NCI-H510A treated with DMSO at 0.1 percent for 48 hours (cell line): ENCODE measurements around the gene PKD2.
A peak's percentile ranks its signal among the peaks of the same experiment; 100 is the strongest.

Source experiments
- DNase-seq: peaks from one replicate; lab custom pipeline; 2025; lab: John Stamatoyannopoulos, UW

PKD2 gene

GRCh38 chr4:88027611-88028608, 20.5 kb downstream of the PKD2 start:
- no peak for DNase-seq

DNA sequence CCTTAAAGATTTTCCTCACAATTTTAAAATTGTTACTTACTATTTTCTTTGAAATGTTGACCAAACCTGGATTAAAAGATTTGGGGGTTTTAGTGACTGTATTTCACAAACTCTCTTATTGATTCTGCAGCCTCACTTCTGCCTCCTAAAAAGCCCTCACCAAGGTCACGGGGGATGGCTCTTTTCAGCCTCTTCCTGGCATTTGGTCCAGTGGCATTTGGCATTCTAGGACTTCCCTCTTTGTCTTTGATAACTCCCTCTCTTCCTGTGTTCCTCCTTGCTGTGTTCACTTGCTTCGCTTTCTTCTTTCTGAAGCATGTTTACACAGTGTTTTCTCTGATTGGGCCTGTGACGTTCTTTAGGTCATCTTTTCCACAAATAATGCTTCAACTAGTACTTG, 21.5 kb downstream of the PKD2 start:
- no peak for DNase-seq

DNA sequence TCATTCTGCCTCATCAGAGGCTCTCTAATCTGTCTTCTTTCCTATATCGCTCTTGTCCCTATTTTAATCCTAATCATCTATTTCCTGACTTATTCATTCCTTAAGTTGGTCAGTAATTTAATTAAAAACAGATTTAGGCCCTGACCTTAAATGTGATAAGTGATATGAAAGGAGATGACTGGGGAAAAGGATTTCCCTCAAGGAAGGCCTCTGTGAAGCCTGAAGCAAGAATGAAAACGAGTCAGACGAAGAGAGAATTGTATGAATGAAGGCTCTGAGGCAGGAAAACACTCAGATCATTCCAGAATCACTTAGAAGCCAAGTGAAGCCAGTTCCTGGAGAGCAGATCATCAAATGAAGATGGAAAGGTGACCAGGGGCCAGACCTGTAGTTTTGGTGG, 22.1 kb downstream of the PKD2 start:
- DNase-seq = no peak

GRCh38 chr4:88030565-88031310, 23.3 kb downstream of the PKD2 start:
- DNase-seq = no peak

GRCh38 chr4:88033309-88033708, 25.9 kb downstream of the PKD2 start:
- peak; percentile 48 for DNase-seq

DNA sequence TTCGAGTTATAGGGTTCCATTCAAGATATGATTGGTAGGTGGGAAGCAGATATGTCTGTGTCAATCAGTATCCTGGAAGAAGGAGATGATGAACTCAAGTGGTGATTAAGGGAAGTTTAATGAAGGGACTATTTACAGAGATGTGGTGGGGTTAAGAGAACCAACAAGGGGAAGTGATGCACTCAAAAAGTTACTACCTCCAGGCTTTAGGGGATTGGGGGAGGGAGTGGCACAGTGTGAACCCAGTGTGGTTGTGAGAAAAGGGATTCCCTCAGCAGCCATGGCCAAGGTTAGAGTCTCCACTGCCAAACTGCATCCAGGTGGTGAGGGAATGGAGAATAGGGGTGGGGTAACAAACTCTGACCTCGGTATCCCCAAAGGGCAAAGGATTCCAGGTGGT, 27.9 kb downstream of the PKD2 start:
- DNase-seq = no peak

DNA sequence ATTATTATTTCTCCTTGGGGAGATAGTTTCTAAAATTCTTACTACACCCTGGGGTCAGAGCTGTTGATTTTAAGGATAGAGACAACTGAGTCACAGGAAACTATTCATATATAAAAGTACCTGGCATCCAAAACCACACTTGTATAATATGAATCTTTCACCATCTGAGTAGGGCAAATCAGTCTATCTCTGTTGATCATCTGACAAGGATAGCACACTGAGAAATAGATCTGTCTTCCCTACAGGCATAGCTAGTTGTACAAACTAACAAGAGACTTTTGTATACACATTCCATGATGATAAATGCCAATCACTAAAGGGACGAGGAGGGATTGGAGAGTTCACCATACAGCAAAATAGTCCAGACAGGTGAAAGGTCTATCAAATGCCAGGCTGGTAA, 30.0 kb downstream of the PKD2 start:
- no peak for DNase-seq

- no peak for DNase-seq
These were observed 30.5 kb downstream of the PKD2 start for GRCh38 chr4:88037936-88038335.

DNA sequence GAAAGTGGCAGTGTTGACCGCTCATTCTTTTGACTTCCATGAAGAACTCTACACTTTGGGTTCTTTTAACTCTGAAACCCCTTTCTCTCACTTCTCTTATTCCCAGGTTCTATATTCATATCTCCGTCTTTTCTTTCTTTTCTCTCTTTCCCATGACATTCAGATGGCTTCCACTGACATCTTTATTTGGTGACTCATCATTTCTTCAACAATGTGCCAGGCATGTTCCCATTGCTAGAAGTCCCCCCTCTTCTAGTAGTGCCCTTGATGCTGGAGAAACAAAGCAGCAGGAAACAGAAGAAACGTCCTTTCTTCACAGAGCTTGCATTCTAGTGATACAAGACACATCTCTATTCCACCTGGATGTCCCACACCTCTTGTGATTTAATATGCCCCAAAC, 33.3 kb downstream of the PKD2 start:
- DNase-seq = no peak

DNA sequence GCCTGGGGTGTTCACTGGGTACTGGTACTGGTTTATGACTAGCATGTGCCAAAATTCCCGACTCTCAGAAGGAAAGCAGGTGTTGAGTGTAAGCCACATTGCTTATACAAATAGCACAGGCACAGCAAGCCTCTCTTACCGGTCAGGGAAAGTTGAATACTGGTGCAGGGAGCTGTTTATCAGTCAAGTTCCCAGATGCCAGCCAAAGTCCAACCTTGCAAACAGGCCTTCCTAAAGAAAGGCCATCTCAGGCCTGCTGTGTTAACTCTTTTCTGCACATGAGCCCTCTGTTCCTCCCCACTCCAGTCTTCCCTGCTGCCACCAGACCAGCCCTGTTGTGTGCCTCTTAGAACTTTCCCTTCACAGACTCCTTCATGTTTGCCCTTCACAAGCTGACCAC, 34.2 kb downstream of the PKD2 start:
- DNase-seq = no peak

GRCh38 chr4:88043001-88043400, 35.6 kb downstream of the PKD2 start:
- no peak for DNase-seq

- no peak for DNase-seq
These were observed 36.3 kb downstream of the PKD2 start for GRCh38 chr4:88043586-88044340.

DNA sequence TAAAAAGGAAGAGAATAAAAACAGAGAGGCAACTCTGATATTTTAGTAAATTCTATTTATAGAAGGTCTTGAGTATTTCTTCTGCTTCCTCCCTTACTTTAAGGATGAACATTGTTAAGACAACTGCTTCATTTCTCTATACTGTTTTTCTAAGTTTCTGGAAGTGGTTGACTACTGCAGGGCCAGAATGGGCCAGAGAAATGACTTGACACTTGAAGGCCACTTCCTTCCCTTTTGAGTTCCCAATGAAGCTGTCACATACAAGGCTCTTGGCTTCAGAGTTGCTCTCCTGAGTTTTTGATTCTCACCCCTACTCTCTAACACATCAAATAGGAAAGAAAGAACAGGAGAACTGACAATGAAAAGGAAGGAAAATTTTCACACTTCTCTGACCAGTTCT, 37.6 kb downstream of the PKD2 start:
- no peak for DNase-seq

DNA sequence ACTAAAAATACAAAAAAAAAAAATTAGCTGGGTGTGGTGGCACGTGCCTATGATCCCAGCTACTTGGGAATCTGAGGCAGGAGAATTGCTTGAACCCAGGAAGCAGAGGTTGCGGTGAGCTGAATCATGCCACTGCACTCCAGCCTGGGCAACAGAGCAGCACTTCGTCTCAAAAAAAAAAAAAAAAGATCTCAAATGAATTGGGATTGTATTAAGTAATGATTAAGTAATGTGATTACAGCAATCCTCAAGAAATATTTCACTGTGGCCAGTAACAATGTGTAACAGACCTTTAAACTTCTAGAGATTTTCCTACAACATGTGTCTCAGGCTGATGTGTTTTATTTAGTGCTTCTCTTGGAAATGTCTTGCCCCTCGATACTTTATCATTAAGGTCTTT, 46.8 kb downstream of the PKD2 start:
- DNase-seq = no peak

GRCh38 chr4:88054901-88055300, 47.5 kb downstream of the PKD2 start:
- peak; percentile 31 for DNase-seq

GRCh38 chr4:88058295-88058694, 50.9 kb downstream of the PKD2 start:
- no peak for DNase-seq

- DNase-seq = no peak
These were observed 52.3 kb downstream of the PKD2 start for GRCh38 chr4:88059766-88060165.

DNA sequence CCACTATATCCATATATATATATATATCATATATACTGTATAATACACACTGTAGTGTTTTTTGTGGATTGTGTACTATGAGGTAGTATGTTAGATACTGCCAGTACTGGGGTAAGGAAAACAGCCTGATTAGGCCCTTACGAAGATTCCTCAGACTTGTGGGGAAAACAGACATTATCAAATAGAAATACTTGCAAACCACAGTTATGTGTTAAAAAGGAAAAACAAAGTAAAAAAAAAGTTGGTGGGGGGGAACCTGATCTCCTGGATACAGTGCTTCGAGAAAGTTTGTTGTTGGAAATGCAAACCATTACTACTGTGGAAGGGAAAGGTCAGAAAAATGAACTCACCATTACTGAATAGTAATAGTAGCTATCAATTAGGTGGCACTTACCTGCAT, 53.0 kb downstream of the PKD2 start:
- DNase-seq = no peak

DNA sequence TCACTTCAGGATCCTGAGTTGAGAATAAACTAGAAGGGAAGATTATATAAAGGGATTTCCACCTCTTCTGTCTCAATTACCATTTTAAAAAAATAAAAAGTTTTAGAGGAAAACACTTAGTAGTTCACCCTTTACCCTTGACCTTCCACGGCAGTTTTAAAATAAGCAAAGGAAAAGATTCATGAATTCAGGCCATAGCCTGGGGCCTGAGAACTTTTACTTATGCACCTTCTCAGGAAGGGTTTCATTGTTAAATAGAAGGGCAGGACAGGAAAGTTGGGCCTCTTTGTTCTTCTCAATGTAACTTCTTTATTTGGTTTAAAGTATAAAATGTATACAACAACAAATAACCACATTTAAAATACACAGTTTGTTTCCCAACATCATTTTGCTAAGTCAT, 54.9 kb downstream of the PKD2 start:
- DNase-seq = no peak

DNA sequence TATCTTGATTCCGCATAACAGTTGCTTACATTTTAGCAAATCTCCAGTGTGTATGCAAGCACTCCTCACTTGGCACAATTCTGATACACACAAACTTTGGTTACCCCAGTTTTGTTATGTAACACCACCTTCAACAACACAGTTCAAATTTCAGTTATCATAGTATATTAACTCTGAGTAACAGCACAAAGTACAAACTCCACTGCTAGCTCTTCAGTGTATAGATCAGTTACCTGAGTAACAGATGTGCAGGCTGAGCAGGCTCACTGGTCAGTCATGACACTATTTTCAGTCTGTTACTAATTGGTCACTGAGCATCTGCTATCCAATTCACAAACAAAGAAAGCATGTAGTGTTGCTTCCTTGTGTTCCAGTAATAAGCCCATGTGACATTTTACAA, 55.4 kb downstream of the PKD2 start:
- no peak for DNase-seq

DNA sequence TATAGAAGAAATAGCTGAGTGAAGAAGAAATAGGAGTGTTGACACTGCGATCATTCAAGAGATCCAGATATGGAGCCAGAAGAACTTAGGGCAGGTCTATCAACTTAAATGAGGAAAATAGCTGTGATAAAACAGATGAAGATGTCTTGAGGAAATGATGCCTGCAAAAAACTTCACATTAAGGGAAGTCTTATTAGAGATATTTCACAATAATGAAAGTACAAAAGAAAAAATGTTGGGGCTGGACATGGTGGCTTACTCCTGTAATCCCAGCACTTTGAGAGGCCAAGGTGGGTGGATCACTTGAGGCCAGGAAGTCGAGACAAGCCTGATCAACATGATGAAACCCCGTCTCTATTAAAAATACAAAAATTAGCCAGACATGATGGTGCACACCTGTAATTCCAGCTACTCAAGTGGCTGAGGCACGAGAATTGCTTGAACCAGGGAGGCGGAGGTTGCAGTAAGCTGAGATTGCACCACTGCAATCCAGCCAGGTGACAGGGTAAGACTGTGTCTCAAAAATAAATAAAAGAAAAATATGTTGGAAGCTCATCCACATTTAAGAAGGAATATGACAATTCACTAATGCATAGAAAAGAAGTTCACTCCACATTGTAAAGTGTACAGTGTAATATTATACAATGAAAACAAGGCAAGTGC, 56.3 kb downstream of the PKD2 start:
- DNase-seq = no peak

DNA sequence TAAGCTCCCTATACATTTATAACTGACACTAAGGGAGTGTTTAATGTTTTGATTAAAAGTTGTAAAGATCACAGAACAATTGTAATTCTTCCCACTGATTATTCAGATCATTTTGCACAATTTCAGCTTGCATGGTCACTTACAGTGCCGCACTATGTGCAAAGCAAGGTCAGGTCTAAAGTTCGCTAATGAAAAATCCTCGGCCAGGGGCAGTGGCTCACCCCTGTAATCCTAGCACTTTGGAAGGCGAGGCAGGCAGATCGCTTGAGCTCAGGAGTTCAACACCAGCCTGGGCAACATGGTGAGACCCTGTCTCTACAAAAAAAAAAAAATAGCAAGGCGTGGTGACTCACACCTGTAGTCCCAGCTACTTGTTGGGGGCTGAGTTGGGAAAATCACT, 57.0 kb downstream of the PKD2 start:
- DNase-seq = no peak
